MM.1S (cell line): Measurements from ENCODE around the gene MAT1A.

Source experiments
- EZH2 ChIP-seq: fragments of 300-600 bp; sonication (generic); optimal IDR thresholded peaks from 2 replicates; pipeline ENCODE3; 2017; ENCODE audit warnings: low read depth, mild to moderate bottlenecking, antibody characterized with exemption, low read length, mixed read lengths
- EZH2phosphoT487 ChIP-seq: fragments of 300-600 bp; sonication (generic); IDR thresholded peaks from 2 replicates; pipeline ENCODE4 v1.6.1; 2018; ENCODE audit warnings: antibody characterized with exemption, low read length
- TF ChIP-seq, protein P1 (sequence below): fragments of 300-600 bp; sonication (generic); IDR thresholded peaks from 2 replicates; pipeline ENCODE4 v1.5.1; 2016; ENCODE audit warnings: antibody characterized with exemption, low read length, mixed read lengths

DNA sequence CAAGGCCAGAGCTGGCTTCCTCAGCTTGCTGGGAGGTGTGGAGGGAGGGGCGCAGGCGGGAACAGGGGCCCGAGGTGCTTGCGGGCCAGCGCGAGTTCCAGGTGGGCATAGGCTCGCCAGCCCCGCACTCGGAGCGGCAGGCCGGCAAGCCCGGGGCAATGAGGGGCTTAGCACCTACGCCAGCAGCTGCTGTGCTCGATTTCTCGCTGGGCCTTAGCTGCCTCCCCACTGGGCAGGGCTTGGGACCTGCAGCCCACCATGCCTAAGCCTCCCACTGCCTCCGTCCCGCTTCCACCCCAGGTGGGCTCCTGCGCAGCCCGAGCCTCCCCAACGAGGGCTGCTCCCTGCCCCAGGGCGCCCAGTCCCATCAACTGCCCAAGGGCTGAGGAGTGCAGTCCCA, 25.9 kb upstream of the MAT1A start:
- TF ChIP-seq, protein P1, sequence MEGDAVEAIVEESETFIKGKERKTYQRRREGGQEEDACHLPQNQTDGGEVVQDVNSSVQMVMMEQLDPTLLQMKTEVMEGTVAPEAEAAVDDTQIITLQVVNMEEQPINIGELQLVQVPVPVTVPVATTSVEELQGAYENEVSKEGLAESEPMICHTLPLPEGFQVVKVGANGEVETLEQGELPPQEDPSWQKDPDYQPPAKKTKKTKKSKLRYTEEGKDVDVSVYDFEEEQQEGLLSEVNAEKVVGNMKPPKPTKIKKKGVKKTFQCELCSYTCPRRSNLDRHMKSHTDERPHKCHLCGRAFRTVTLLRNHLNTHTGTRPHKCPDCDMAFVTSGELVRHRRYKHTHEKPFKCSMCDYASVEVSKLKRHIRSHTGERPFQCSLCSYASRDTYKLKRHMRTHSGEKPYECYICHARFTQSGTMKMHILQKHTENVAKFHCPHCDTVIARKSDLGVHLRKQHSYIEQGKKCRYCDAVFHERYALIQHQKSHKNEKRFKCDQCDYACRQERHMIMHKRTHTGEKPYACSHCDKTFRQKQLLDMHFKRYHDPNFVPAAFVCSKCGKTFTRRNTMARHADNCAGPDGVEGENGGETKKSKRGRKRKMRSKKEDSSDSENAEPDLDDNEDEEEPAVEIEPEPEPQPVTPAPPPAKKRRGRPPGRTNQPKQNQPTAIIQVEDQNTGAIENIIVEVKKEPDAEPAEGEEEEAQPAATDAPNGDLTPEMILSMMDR = no peak
- TF ChIP-seq EZH2 = no peak
- no peak for TF ChIP-seq EZH2phosphoT487
